ENCODE data around the gene KIF19.

DNA sequence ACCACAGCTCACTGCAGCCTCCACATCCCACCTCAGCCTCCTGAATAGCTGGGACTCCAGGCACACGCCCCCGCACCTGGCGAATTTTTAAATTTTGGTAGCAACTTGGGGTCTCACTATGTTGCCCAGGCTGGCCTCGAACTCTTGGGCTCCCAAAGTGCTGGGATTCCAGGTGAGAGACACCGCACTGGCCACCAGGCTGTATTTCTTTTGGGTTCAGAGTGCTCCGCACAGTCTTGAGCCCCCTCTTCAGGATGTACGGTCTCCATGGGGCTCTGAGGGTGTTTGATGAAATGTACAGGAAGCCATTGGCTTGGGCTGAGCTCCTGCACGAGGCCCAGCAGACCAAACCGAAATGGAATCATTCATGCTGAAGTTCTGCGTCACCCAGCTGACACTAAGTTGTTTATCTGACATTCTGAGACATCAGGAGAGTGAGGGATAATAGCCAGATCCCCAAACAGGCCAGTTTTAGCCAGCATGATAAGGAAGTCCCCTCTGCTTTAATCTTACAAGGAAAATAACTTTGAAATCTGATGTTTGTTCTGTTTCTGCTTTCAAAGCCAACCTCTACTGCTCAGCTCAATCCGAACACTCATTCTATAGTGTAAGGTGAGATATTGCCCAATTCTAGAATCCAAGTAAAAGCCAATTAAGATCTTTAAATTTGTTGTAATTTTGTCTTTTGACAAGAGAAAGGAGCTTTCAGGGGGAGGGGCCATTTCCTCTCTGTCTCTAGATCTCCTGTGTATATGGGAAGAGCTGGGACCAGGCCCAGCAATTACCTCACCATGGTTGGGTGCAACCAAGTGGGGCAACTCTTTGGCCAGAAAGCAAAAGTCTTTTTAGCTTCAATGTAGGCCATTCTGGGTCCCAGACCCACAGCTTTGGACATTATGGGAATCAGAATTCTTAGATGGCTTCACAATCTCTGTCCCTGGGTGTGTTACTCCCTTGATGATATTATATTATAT is 64.9 kb downstream of the KIF19 start:
- no peak for TF ChIP-seq CTCF (IDR thresholded peaks at IDR 0.05)
- TF ChIP-seq EZH2 (IDR thresholded peaks at IDR 0.05; ENCODE audit: borderline replicate concordance, insufficient read depth, low read depth, low read length, poor library complexity, severe bottlenecking) = no peak

Measured in B cell (primary cell).